Progenitor cell of endocrine pancreas (in vitro differentiated cells): ENCODE data around the gene MYO15A. TPM values are rescaled to one million over a fixed set of nuclear protein-coding genes. Genes with fewer than 3 reads are reported as not detected.

Experiments used
- DNase-seq: peaks from one replicate; pipeline ENCODE4 v3.0.0; 2021; ENCODE audit warnings: low spot score; ENCODE audit not compliant: unreplicated experiment
- H3K27ac Mint-ChIP-seq: 2 replicates; pipeline ENCODE4 v1.8.0; 2021; ENCODE audit warnings: mild to moderate bottlenecking, moderate library complexity, mixed read lengths
- H3K27me3 Mint-ChIP-seq: 2 replicates; pipeline ENCODE4 v1.8.0; 2021; ENCODE audit warnings: mixed read lengths
- H3K36me3 Mint-ChIP-seq: 2 replicates; pipeline ENCODE4 v1.8.0; 2022; ENCODE audit warnings: mixed read lengths; ENCODE audit not compliant: insufficient read depth
- H3K4me1 Mint-ChIP-seq: 2 replicates; pipeline ENCODE4 v1.8.0; 2021; ENCODE audit warnings: low read depth, mixed read lengths
- H3K4me3 Mint-ChIP-seq: 2 replicates; pipeline ENCODE4 v1.8.0; 2021; ENCODE audit warnings: low read depth, mild to moderate bottlenecking, moderate library complexity, mixed read lengths
- H3K9me3 Mint-ChIP-seq: 2 replicates; pipeline ENCODE4 v1.8.0; 2021; ENCODE audit warnings: low read depth, mixed read lengths
- total RNA-seq: library from RNA; stranded (reverse); gene quantifications from 2 replicates; pipeline ENCODE4 v1.2.1, GENCODE V29; 2021
- TF ChIP-seq, protein P1 (sequence below): fragments of 200-600 bp; sonication (generic); IDR thresholded peaks from one replicate; pipeline ENCODE4 v1.5.0; 2021; ENCODE audit warnings: antibody characterized with exemption, mild to moderate bottlenecking; ENCODE audit not compliant: unreplicated experiment

The MYO15A gene
- total RNA-seq, 1 donor from 2014 or later, result 3.3 TPM

- Mint-ChIP-seq H3K27ac (no peak overlapping the region), H3K4me3 (no peak overlapping the region), H3K9me3 (no peaks in the 10 kb centered on the region), H3K36me3 (peaks cover 11% of the 10 kb centered on the region), H3K4me1 (peaks cover 2% of the 10 kb centered on the region), H3K27me3 (peaks cover 3% of the 10 kb centered on the region)
- TF ChIP-seq, protein P1, sequence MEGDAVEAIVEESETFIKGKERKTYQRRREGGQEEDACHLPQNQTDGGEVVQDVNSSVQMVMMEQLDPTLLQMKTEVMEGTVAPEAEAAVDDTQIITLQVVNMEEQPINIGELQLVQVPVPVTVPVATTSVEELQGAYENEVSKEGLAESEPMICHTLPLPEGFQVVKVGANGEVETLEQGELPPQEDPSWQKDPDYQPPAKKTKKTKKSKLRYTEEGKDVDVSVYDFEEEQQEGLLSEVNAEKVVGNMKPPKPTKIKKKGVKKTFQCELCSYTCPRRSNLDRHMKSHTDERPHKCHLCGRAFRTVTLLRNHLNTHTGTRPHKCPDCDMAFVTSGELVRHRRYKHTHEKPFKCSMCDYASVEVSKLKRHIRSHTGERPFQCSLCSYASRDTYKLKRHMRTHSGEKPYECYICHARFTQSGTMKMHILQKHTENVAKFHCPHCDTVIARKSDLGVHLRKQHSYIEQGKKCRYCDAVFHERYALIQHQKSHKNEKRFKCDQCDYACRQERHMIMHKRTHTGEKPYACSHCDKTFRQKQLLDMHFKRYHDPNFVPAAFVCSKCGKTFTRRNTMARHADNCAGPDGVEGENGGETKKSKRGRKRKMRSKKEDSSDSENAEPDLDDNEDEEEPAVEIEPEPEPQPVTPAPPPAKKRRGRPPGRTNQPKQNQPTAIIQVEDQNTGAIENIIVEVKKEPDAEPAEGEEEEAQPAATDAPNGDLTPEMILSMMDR, result no peak
- no peak for DNase-seq
These were observed 41.7 kb upstream of the MYO15A start for GRCh38 chr17:18066866-18067265.

DNA sequence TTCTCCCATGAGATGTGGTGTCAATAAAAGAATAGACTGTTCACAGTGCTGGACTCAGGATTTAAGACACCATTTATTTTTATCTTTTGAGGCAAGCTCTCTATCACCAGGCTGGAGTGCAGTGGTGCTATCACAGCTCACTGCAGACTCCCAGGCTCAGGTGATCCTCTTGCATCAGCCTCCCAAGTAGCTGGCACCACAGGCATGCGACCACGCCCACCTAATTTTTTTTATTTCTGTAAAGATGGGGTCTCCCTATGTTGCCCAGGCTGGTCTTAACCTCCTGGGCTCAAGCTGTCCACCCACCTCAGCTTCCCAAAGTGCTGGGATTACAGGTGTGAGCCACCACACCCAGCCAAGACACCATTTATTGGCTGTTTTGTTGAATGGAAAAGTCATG lies 39.5 kb upstream of the MYO15A start:
- H3K4me1 Mint-ChIP-seq, result peaks cover 2% of the 10 kb centered on the region
- TF ChIP-seq, protein P1, result no peak

DNA sequence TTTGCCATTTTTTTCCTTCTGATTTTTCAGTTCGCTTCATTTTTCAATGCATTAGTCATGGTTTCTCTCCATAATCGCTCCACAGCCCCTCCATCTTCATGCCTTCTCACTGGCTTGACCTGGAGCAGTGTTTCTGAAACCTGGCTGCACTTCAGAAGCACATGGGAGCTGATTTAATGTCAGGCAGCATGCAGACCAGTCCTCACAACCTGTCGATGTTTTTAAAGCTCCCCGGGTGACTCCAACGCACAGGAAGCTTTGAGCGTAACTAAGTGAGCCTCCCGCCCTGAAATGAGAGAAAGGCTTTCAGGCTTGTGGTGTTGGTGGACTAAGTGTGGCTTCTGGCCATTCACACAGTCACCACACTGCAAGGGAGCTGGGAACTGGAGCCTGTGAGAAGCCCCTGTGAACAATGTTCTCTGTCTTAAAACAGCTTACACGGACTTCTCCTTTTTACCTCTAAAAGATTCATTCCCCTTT lies 37.7 kb upstream of the MYO15A start:
- Mint-ChIP-seq H3K4me1 (peaks cover 2% of the 10 kb centered on the region), H3K9me3 (no peaks in the 10 kb centered on the region), H3K4me3 (no peak overlapping the region), H3K27ac (no peak overlapping the region), H3K36me3 (no peaks in the 10 kb centered on the region), H3K27me3 (peaks cover 6% of the 10 kb centered on the region)
- TF ChIP-seq, protein P1, result no peak
- no peak for DNase-seq

More for the DNA sequence above, 39.5 kb upstream of the MYO15A start:
- H3K27ac Mint-ChIP-seq, result no peak overlapping the region
- H3K9me3 Mint-ChIP-seq, result no peaks in the 10 kb centered on the region
- DNase-seq, result no peak
- H3K27me3 Mint-ChIP-seq, result peaks cover 3% of the 10 kb centered on the region
- no peak overlapping the region for H3K4me3 Mint-ChIP-seq
- peaks cover 6% of the 10 kb centered on the region for H3K36me3 Mint-ChIP-seq

GRCh38 chr17:18071751-18072150 lies 36.8 kb upstream of the MYO15A start:
- no peak for DNase-seq
- H3K36me3 Mint-ChIP-seq, result no peaks in the 10 kb centered on the region
- H3K27ac Mint-ChIP-seq, result no peak overlapping the region
- H3K9me3 Mint-ChIP-seq, result no peaks in the 10 kb centered on the region
- H3K4me3 Mint-ChIP-seq, result no peak overlapping the region
- peaks cover 2% of the 10 kb centered on the region for H3K4me1 Mint-ChIP-seq
- peaks cover 6% of the 10 kb centered on the region for H3K27me3 Mint-ChIP-seq
- TF ChIP-seq, protein P1, result no peak

DNA sequence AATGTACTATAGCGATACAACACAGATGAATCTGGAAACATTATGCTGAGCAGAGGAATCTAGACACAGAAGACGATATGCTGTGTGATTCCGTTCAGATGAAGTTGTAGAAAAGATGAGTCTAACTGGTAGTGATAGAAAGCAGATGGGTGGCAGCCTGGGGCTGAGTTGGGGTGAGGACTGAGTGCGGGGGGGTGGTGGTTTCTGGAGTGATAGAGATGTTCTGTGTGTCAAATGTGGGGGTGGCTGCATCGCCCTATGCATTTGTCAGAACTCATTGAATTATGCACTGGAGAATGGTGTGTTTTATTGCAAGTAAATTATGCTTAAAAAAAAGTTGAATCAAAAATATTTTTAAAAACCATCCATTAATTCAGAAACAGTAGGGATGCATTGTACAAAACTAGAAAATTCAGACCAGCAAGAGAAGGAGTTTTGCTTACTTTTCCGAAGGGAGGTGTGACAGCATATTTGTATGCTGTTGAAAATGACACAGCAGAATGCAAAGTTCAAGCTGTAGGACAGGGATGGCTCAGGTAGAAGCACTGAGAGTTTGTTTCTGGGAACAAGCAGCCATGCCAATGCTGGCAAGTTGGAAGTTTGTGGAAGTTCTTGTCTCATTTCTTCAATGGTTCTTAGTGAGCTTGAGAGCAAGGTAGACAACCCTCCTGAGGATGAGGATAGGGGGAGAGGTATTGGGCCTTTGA lies 33.8 kb upstream of the MYO15A start:
- Mint-ChIP-seq H3K4me3 (no peak overlapping the region), H3K9me3 (no peaks in the 10 kb centered on the region), H3K4me1 (peaks cover 2% of the 10 kb centered on the region), H3K36me3 (no peaks in the 10 kb centered on the region), H3K27me3 (peaks cover 8% of the 10 kb centered on the region), H3K27ac (no peak overlapping the region)
- no peak for DNase-seq
- TF ChIP-seq, protein P1, result no peak
